ENCODE results near the gene SERPINB11. TPM values are rescaled to one million over a fixed set of nuclear protein-coding genes. Genes with fewer than 3 reads are reported as not detected.
"Not testable (repeated sequence)": the region's sequence is repeated elsewhere in the genome, so short reads cannot be mapped to it uniquely, and the experiment has no call there.

Gene SERPINB11
- not detected in 2 replicates for polyA plus RNA-seq (2011; rRNA removed)
- polyA minus RNA-seq (2011; rRNA and poly(A)+ RNA removed), result not detected in 2 replicates

- H3K4me3 ChIP-seq (ENCODE audit: low read depth, low read length), result no peak within 1 kb of the TSS
- DNase-seq (ENCODE audit: low read depth), result no peak
- no peaks in the 10 kb centered on the region for H3K27me3 ChIP-seq (ENCODE audit: control insufficient read depth, insufficient read depth, low read length)
- TF ChIP-seq CTCF (IDR thresholded peaks at IDR 0.05; ENCODE audit: insufficient read depth, low read depth, low read length), result no peak
- ChIA-PET POLR2A (no interaction called here), CTCF (interaction anchor here (1.1 kb wide), 1 partner anchor 18 kb away, joined by 3 read pairs; no protein-coding TSS in a partner anchor)
- no peaks in the 10 kb centered on the region for H3K36me3 ChIP-seq (ENCODE audit: control insufficient read depth, insufficient read depth, low read length)
These were observed at the start of gene SERPINB11 for GRCh38 chr18:63702660-63703059. Gene SERPINB11 (plus strand): TSS chr18:63702960. CDS start chr18:63710194, 7,234 bp downstream.

DNA sequence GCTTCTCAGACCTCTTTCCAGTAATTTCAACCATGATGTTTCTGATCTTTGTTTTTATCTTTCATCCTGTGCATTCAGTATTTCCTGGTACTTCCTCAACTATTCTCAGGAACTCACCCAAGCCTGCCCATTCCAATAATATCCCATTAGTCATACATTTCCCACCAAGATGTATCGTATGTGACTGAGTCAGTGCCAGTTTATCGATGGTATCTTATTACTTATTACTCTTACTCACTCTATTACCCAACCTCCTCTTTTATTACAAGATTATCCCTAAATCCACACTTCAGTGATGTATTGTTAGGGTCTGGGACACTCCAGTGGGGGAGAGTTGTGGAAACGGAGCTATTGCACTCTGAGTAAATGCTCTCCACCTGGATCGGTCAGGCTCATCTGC is 43.8 kb upstream of the SERPINB11 start:
- CTCF ChIA-PET; H3K27me3 ChIP-seq (ENCODE audit: control insufficient read depth, insufficient read depth, low read length); H3K36me3 ChIP-seq (ENCODE audit: control insufficient read depth, insufficient read depth, low read length); POLR2A ChIA-PET; H3K4me3 ChIP-seq (ENCODE audit: low read depth, low read length); DNase-seq (ENCODE audit: low read depth): not testable (repeated sequence)

- H3K4me3 ChIP-seq (ENCODE audit: low read depth, low read length); H3K36me3 ChIP-seq (ENCODE audit: control insufficient read depth, insufficient read depth, low read length); POLR2A ChIA-PET; CTCF ChIA-PET; DNase-seq (ENCODE audit: low read depth); H3K27me3 ChIP-seq (ENCODE audit: control insufficient read depth, insufficient read depth, low read length): not testable (repeated sequence)
These were observed 41.0 kb upstream of the SERPINB11 start, which contains the start of gene SERPINB3 for GRCh38 chr18:63661750-63662149. Gene SERPINB3 (minus strand): TSS chr18:63661893. CDS start chr18:63661216, 677 bp downstream.

GRCh38 chr18:63664571-63664970 is 38.2 kb upstream of the SERPINB11 start:
- TF ChIP-seq CTCF (IDR thresholded peaks at IDR 0.05; ENCODE audit: insufficient read depth, low read depth, low read length), result no peak
- Histone ChIP-seq H3K27me3 (ENCODE audit: control insufficient read depth, insufficient read depth, low read length) (no peaks in the 10 kb centered on the region), H3K4me3 (ENCODE audit: low read depth, low read length) (no peak overlapping the region), H3K36me3 (ENCODE audit: control insufficient read depth, insufficient read depth, low read length) (no peaks in the 10 kb centered on the region)
- POLR2A ChIA-PET, result no interaction called here
- DNase-seq (ENCODE audit: low read depth), result no peak
- CTCF ChIA-PET, result no interaction called here

GRCh38 chr18:63676526-63677323 is 26.0 kb upstream of the SERPINB11 start:
- no peaks in the 10 kb centered on the region for H3K36me3 ChIP-seq (ENCODE audit: control insufficient read depth, insufficient read depth, low read length)
- DNase-seq (ENCODE audit: low read depth), result no peak
- peak; percentile 33; the same call in 1 of the 2 replicates for TF ChIP-seq CTCF (IDR thresholded peaks at IDR 0.05; ENCODE audit: insufficient read depth, low read depth, low read length)
- ChIA-PET CTCF (interaction anchor here (1.0 to 1.4 kb wide), 4 partner anchors 11 to 158 kb away, joined by 3 to 4 read pairs (median 4); no protein-coding TSS in a partner anchor), POLR2A (no interaction called here)
- no peaks in the 10 kb centered on the region for H3K27me3 ChIP-seq (ENCODE audit: control insufficient read depth, insufficient read depth, low read length)
- no peak overlapping the region for H3K4me3 ChIP-seq (ENCODE audit: low read depth, low read length)

- Histone ChIP-seq H3K27me3 (ENCODE audit: control insufficient read depth, insufficient read depth, low read length) (no peaks in the 10 kb centered on the region), H3K36me3 (ENCODE audit: control insufficient read depth, insufficient read depth, low read length) (no peaks in the 10 kb centered on the region), H3K4me3 (ENCODE audit: low read depth, low read length) (no peak overlapping the region)
- ChIA-PET POLR2A (no interaction called here), CTCF (interaction anchor here (0.6 to 1.4 kb wide), 6 partner anchors 10 to 1715 kb away, joined by 3 to 7 read pairs (median 4); no protein-coding TSS in a partner anchor)
- no peak for TF ChIP-seq CTCF (IDR thresholded peaks at IDR 0.05; ENCODE audit: insufficient read depth, low read depth, low read length)
- no peak for DNase-seq (ENCODE audit: low read depth)
These were observed 25.1 kb upstream of the SERPINB11 start for GRCh38 chr18:63677500-63678225.

Data from BJ (cell line).